ENCODE data around the gene SLC29A3.

GRCh38 chr10:71395621-71396020, 76.6 kb downstream of the SLC29A3 start:
- TF ChIP-seq CTCF (conservative IDR thresholded peaks at IDR 0.05; ENCODE audit: low read depth, low read length) (no peak), EZH2 (IDR thresholded peaks at IDR 0.05; ENCODE audit: low read length, unreplicated experiment) (no peak)
